Daoy (cell line): Measurements from ENCODE around the gene TSGA10IP. TPM values are rescaled to one million over a fixed set of nuclear protein-coding genes. Genes with fewer than 3 reads are reported as not detected.

ENCODE experiments used
- DNase-seq: peaks from one replicate; pipeline ENCODE4 v3.0.0-alpha.2; 2015; ENCODE audit warnings: low read depth
- total RNA-seq: library from RNA; depleted of rRNA; stranded (reverse); fragments of >200 nt; shearing (Covaris generic); gene quantifications from 2 replicates; pipeline ENCODE4 v1.2.3, GENCODE V29; 2014; rRNA removed

Gene TSGA10IP
- total RNA-seq, 1 experiment from 2014 or later, result not detected

GRCh38 chr11:66006134-66006890 lies 61.0 kb downstream of the TSGA10IP start:
- DNase-seq, result no peak

DNA sequence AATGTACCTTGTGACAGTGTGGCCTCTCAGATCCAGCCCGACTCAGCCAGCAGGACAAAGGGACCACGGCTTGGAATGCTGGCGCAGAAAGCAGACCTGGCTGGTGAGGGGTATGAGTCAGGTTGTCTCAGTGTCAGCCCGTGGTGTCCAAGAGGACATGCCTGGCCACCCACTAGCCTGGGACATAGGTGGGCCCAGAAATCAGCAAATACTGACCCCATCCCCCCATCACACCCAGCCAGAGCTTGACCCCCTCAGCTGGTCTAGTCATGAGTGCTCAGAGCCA lies 61.6 kb downstream of the TSGA10IP start:
- no peak for DNase-seq

DNA sequence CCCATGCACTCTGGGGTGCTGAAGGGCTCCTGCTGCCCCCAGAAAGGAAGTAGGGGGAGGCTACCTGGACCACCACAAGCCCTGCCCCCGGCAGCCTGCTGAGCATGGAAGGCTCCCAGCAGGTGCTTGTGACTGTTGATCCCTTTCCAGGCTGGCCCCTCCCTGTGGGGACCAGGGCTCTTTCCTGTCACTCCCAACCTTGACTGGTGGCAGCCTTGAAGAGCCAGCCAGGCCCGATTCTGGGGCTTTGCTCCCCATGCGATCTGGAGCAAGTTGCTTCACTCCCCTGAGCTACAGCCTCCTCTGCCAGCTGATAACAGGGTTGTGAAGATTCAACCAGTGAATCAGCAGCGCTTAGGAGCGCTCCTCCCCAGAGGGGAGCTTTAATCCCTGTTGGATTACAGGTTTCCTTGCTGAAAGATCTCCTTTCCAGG lies 61.9 kb downstream of the TSGA10IP start:
- DNase-seq, result no peak

GRCh38 chr11:66008095-66008467 lies 62.8 kb downstream of the TSGA10IP start:
- DNase-seq, result no peak

GRCh38 chr11:66008468-66009101 lies 63.3 kb downstream of the TSGA10IP start:
- DNase-seq, result no peak

Other genes starting within 250 kb of the TSGA10IP start
- 59.4 and 66.9 TPM in 2 replicates for gene KAT5, start 233.2 kb upstream of the TSGA10IP start, total RNA-seq
- gene RNASEH2C, start 224.7 kb upstream of the TSGA10IP start, total RNA-seq, result 61.2 and 80.5 TPM in 2 replicates
- 10.7 and 13.0 TPM in 2 replicates for gene AP5B1, start 164.5 kb upstream of the TSGA10IP start, total RNA-seq
- gene OVOL1, start 158.4 kb upstream of the TSGA10IP start, total RNA-seq, result not detected in 2 replicates
- 0.39 TPM in 1 of 2 replicates, not detected in the other for gene SNX32, start 111.5 kb upstream of the TSGA10IP start, total RNA-seq
- gene CFL1, start 87.3 kb upstream of the TSGA10IP start, total RNA-seq, result 1,524 and 1,831 TPM in 2 replicates
- gene MUS81, start 85.0 kb upstream of the TSGA10IP start, total RNA-seq, result 54.9 and 63.1 TPM in 2 replicates
- 7.1 and 7.4 TPM in 2 replicates for gene EFEMP2, start 72.7 kb upstream of the TSGA10IP start, total RNA-seq
- 0.11 TPM in 1 of 2 replicates, not detected in the other for gene CTSW, start 65.6 kb upstream of the TSGA10IP start, total RNA-seq
- 104 and 124 TPM in 2 replicates for gene FIBP, start 57.0 kb upstream of the TSGA10IP start, total RNA-seq
- 43.7 and 61.0 TPM in 2 replicates for gene CCDC85B, start 54.8 kb upstream of the TSGA10IP start, total RNA-seq
- gene FOSL1, start 45.1 kb upstream of the TSGA10IP start, total RNA-seq, result 54.0 and 59.3 TPM in 2 replicates
- gene C11orf68, start 26.4 kb upstream of the TSGA10IP start, total RNA-seq, result 12.5 and 19.1 TPM in 2 replicates
- gene DRAP1, start 26.1 kb upstream of the TSGA10IP start, total RNA-seq, result 267 and 294 TPM in 2 replicates
- 67.4 and 84.6 TPM in 2 replicates for gene SART1, start 16.3 kb downstream of the TSGA10IP start, total RNA-seq
- 58.6 and 60.9 TPM in 2 replicates for gene EIF1AD, start 56.7 kb downstream of the TSGA10IP start, total RNA-seq
- 54.1 and 65.0 TPM in 2 replicates for gene BANF1, start 57.0 kb downstream of the TSGA10IP start, total RNA-seq
- not detected in 2 replicates for gene CST6, start 66.5 kb downstream of the TSGA10IP start, total RNA-seq
- gene CATSPER1, start 81.0 kb downstream of the TSGA10IP start, total RNA-seq, result 0.45 and 1.3 TPM in 2 replicates
- not detected in 2 replicates for gene GAL3ST3, start 103.7 kb downstream of the TSGA10IP start, total RNA-seq
- 257 and 289 TPM in 2 replicates for gene SF3B2, start 106.9 kb downstream of the TSGA10IP start, total RNA-seq
- gene PACS1, start 124.8 kb downstream of the TSGA10IP start, total RNA-seq, result 10.9 and 13.0 TPM in 2 replicates